Common myeloid progenitor, CD34-positive (primary cell): ENCODE measurements around the gene PLCB4.

Source experiments
- CTCF ChIA-PET: fragments of 350-600 bp; sonication (Branson Sonifier 250); formaldehyde crosslinking; loops from one replicate; lab custom pipeline; 2021; ENCODE audit warnings: antibody characterized with exemption; lab: Charles Lee
- POLR2A ChIA-PET: fragments of 350-600 bp; sonication (Branson Sonifier 250); formaldehyde crosslinking; loops from one replicate; lab custom pipeline; 2021; ENCODE audit warnings: antibody characterized with exemption; lab: Charles Lee
- DNase-seq, 3 donors: peaks; one replicate each; pipeline versions ENCODE4 v3.0.0 to v3.0.0-alpha.2; 2013
- H3K27ac ChIP-seq, 2 experiments: 1 replicate in 1 of 2; 2 replicates in 1 of 2; pipeline ENCODE4 v1.7.0; 2013; ENCODE audit warnings: inconsistent platforms in 2 of 2, low read length in 2 of 2, mild to moderate bottlenecking in 2 of 2, low read depth in 1 of 2, moderate library complexity in 1 of 2; ENCODE audit not compliant: severe bottlenecking in 2 of 2, insufficient read depth in 1 of 2, poor library complexity in 1 of 2
- H3K27me3 ChIP-seq, 5 experiments: replicated peaks in 2 of 5; 1 replicate in 3 of 5; 2 replicates in 2 of 5; pipeline versions ENCODE4 v1.6.1 to v1.7.0; 2013; ENCODE audit warnings: low read length in 4 of 5, mild to moderate bottlenecking in 2 of 5, moderate library complexity in 2 of 5, inconsistent platforms in 1 of 5; ENCODE audit not compliant: insufficient read depth in 5 of 5, control insufficient read depth in 4 of 5
- H3K36me3 ChIP-seq, 4 experiments: 1 replicate in 2 of 4; 2 replicates in 2 of 4; pipeline versions ENCODE4 v1.6.1 to v1.7.0; 2013; ENCODE audit warnings: low read length in 3 of 4, control low read depth in 1 of 4, mild to moderate bottlenecking in 1 of 4; ENCODE audit not compliant: control insufficient read depth in 4 of 4, insufficient read depth in 4 of 4
- H3K4me1 ChIP-seq, 4 experiments: 1 replicate in 3 of 4; 2 replicates in 1 of 4; pipeline versions ENCODE4 v1.6.1 to v1.7.1; 2013; ENCODE audit warnings: low read length in 3 of 4, mild to moderate bottlenecking in 3 of 4, control low read depth in 1 of 4, inconsistent platforms in 1 of 4, moderate library complexity in 1 of 4; ENCODE audit not compliant: control insufficient read depth in 4 of 4, insufficient read depth in 4 of 4; ENCODE audit errors: control extremely low read depth in 1 of 4
- H3K4me3 ChIP-seq, 7 experiments: 1 replicate in 4 of 7; 2 replicates in 3 of 7; pipeline versions ENCODE4 v1.5.1 to v1.7.0; 2013; ENCODE audit warnings: mild to moderate bottlenecking in 7 of 7, low read length in 6 of 7, moderate library complexity in 6 of 7, inconsistent platforms in 2 of 7, low read depth in 2 of 7, control low read depth in 1 of 7; ENCODE audit not compliant: insufficient read depth in 4 of 7, control insufficient read depth in 1 of 7; ENCODE audit errors: extremely low read depth in 1 of 7
- H3K9me3 ChIP-seq, 5 experiments: 1 replicate in 4 of 5; 2 replicates in 1 of 5; pipeline versions ENCODE4 v1.6.1 to v1.7.1; 2013; ENCODE audit warnings: low read length in 4 of 5, mild to moderate bottlenecking in 2 of 5, inconsistent platforms in 1 of 5, low read depth in 1 of 5, moderate library complexity in 1 of 5; ENCODE audit not compliant: control insufficient read depth in 4 of 5, insufficient read depth in 2 of 5; ENCODE audit errors: control extremely low read depth in 1 of 5
- WGBS: methylation state at CpG from one replicate; pipeline ENCODE4 v1.1.5; 2013; ENCODE audit not compliant: insufficient coverage; 5-methylcytosine and 5-hydroxymethylcytosine counted together

Gene PLCB4

GRCh38 chr20:9482180-9482579 lies 413.3 kb downstream of the PLCB4 start:
- CTCF ChIA-PET, result no interaction called here
- no peaks in the 10 kb centered on the region for H3K9me3 ChIP-seq
- no CpG with 5 or more reads among the region's 3 CpGs for WGBS
- peaks cover 0 to 3% (median under 1%) of the 10 kb centered on the region in 4 experiments for H3K36me3 ChIP-seq
- DNase-seq, result no peak
- H3K27ac ChIP-seq, result no peak overlapping the region
- H3K27me3 ChIP-seq, result no peaks in the 10 kb centered on the region
- peaks cover 0 to 4% (median 0%) of the 10 kb centered on the region in 4 experiments for H3K4me1 ChIP-seq
- no peak overlapping the region for H3K4me3 ChIP-seq
- POLR2A ChIA-PET, result no interaction called here

- no peaks in the 10 kb centered on the region for H3K9me3 ChIP-seq
- ChIA-PET POLR2A (no interaction called here), CTCF (no interaction called here)
- no peak overlapping the region for H3K27ac ChIP-seq
- WGBS, result no CpG with 5 or more reads among the region's 2 CpGs
- H3K4me1 ChIP-seq, result peaks cover 0 to 4% (median 0%) of the 10 kb centered on the region in 4 experiments
- H3K27me3 ChIP-seq, result no peaks in the 10 kb centered on the region
- DNase-seq, result no peak
- H3K36me3 ChIP-seq, result peaks cover 0 to 3% (median 0%) of the 10 kb centered on the region in 4 experiments
- no peak overlapping the region for H3K4me3 ChIP-seq
Measured at GRCh38 chr20:9483131-9483530, 414.2 kb downstream of the PLCB4 start.

DNA sequence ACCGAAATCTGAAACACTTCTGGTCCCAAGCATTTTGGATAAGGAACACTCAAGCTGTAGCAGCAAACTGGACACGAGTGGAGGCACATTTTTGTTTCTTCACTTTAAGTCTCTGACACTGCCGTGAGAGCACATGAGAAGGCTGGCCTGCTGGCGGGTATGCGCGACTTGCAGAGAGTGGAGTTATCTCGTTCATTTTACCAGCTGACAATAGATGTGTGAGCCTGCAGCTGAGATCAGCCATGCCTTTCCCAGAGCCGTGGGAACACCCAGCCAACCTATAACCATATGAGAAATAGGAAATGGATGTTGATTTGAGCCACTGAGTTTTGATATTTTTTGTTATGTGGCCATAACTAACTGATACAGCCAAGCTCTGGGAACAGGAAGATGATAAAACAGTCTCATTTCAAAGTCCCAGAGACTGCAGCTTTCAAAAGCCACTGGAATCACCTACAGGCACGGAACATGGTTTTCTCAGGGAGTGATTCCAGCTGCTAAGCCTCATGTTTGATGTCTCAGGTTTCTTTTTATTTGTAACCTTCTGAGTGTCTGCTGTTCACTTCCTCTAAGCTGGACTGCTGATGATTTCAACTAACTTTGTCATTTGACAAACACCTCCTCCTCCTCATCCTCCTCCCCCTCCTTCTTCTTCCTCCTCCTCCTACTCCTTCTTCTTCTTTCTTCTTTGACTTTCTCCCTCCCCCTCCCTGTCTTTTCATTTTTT lies 416.9 kb downstream of the PLCB4 start:
- Histone ChIP-seq H3K36me3 (no peaks in the 10 kb centered on the region), H3K27ac (no peak overlapping the region), H3K9me3 (no peaks in the 10 kb centered on the region), H3K4me3 (no peak overlapping the region), H3K4me1 (peaks cover 0 to 4% (median 0%) of the 10 kb centered on the region in 4 experiments), H3K27me3 (no peaks in the 10 kb centered on the region)
- ChIA-PET CTCF (no interaction called here), POLR2A (no interaction called here)
- DNase-seq, result no peak
- WGBS, result 93% methylated on average over 8 of the region's 9 CpGs

GRCh38 chr20:9487231-9487630 lies 418.3 kb downstream of the PLCB4 start:
- ChIA-PET CTCF (no interaction called here), POLR2A (no interaction called here)
- Histone ChIP-seq H3K9me3 (no peaks in the 10 kb centered on the region), H3K4me3 (no peak overlapping the region), H3K27ac (no peak overlapping the region), H3K36me3 (no peaks in the 10 kb centered on the region), H3K27me3 (no peaks in the 10 kb centered on the region), H3K4me1 (peaks cover 0 to 4% (median 0%) of the 10 kb centered on the region in 4 experiments)
- 94% methylated on average over 2 of the region's 4 CpGs for WGBS
- DNase-seq, result no peak

DNA sequence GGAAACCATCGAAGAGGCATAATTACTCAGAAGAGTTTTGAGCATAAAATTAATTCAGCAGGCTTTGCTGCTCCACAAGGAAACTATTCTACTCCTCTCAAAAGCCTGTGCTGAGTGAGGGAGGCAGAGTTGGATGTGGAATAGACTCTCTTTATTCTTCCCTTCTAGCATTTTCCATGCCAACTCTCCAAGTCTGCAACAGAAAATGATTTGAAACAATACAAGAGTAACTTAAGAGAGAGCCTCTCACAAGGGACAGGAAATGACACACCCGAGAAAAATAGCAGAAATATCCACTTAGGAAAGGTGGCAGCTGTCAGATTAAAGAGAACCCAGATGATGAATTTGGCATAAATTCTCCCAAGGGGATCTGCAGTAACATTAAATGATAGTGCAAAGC lies 419.2 kb downstream of the PLCB4 start:
- ChIA-PET POLR2A (no interaction called here), CTCF (no interaction called here)
- Histone ChIP-seq H3K4me1 (no peaks in the 10 kb centered on the region), H3K36me3 (no peaks in the 10 kb centered on the region), H3K27me3 (no peaks in the 10 kb centered on the region), H3K27ac (no peak overlapping the region), H3K4me3 (no peak overlapping the region), H3K9me3 (no peaks in the 10 kb centered on the region)
- no peak for DNase-seq
- 50% methylated on average over 2 of the region's 2 CpGs for WGBS

DNA sequence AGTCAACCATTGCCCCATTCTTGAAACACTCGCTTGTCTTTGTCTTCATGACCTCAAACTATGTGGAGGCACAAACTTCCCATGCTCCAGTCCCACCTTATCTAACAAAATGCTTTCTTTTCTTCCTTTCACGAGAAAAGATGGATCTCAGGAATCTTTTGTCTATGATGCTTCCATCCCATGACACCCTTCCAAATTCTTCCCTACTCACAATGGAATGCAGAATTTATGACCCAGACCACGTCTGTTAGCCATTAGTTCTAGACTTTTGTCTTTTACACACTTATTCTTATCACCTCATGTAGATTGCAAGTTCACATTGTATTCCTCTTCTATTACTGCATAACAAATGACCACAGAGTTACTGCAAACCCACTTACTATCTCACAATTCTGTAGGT lies 421.3 kb downstream of the PLCB4 start:
- Histone ChIP-seq H3K4me3 (no peak overlapping the region), H3K36me3 (no peaks in the 10 kb centered on the region), H3K9me3 (peaks cover 0 to 1% (median 0%) of the 10 kb centered on the region in 5 experiments), H3K4me1 (no peaks in the 10 kb centered on the region), H3K27ac (no peak overlapping the region), H3K27me3 (no peaks in the 10 kb centered on the region)
- DNase-seq, result no peak
- CTCF ChIA-PET, result no interaction called here
- POLR2A ChIA-PET, result no interaction called here
- 100% methylated on average over 3 of the region's 3 CpGs for WGBS

GRCh38 chr20:9490631-9491030 lies 421.7 kb downstream of the PLCB4 start:
- CTCF ChIA-PET, result no interaction called here
- no peaks in the 10 kb centered on the region for H3K4me1 ChIP-seq
- H3K4me3 ChIP-seq, result no peak overlapping the region
- no peak for DNase-seq
- H3K9me3 ChIP-seq, result peaks cover 0 to 1% (median 0%) of the 10 kb centered on the region in 5 experiments
- H3K27me3 ChIP-seq, result no peaks in the 10 kb centered on the region
- POLR2A ChIA-PET, result no interaction called here
- no peak overlapping the region for H3K27ac ChIP-seq
- 100% methylated on average over 3 of the region's 3 CpGs for WGBS
- no peaks in the 10 kb centered on the region for H3K36me3 ChIP-seq
